GM18498 (cell line): ENCODE measurements around the gene FOXL3.
"Not testable (repeated sequence)": the region's sequence is repeated elsewhere in the genome, so short reads cannot be mapped to it uniquely, and the experiment has no call there.

Source experiments
- ATAC-seq: cut with Tn5 transposase; IDR thresholded peaks from one replicate; pipeline ENCODE4 v1.9.1; 2021; ENCODE audit warnings: mild to moderate bottlenecking, moderate library complexity; ENCODE audit not compliant: unreplicated experiment

FOXL3 gene

DNA sequence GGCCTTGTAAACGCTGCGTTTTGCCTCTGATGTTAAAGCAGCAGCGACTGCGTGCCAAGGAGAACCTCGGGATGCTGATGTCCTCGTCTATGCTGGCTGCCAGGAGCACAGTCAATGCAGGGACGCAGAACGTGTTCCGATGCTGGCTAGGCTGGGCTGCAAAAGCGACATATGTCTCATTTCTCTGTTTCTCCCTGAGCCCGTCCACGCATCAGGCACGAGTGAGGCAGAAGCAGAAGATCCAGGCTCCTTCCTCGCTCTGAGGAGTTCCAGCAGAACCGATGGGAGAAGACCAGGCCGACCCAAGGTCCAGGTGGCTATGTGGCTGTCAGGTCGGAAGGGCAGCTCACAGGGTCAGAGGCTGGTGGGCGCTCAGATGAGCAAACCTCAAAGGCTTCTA lies 3.7 kb upstream of the FOXL3 start:
- ATAC-seq = no peak

DNA sequence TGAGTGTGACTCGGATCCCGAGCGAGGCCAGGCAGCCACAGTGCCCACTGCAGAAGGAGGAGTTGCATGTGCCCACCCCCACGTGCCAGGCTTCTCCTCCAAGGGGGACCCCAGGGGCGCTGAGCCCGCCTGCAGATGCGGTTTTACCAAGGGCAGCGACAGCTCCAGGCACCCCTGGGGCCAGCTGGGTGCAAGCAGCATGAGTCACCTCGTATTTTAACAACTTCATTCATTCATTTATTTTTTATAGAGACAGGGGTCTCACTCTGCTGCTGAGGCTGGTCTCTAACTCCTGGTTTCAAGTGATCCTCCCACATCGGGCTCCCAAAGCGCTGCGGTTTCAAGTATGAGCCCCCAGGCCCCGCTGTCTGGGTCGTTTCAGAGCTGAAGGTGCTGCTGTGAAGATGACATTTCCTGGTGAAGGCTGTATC lies 1.3 kb upstream of the FOXL3 start:
- ATAC-seq = no peak

DNA sequence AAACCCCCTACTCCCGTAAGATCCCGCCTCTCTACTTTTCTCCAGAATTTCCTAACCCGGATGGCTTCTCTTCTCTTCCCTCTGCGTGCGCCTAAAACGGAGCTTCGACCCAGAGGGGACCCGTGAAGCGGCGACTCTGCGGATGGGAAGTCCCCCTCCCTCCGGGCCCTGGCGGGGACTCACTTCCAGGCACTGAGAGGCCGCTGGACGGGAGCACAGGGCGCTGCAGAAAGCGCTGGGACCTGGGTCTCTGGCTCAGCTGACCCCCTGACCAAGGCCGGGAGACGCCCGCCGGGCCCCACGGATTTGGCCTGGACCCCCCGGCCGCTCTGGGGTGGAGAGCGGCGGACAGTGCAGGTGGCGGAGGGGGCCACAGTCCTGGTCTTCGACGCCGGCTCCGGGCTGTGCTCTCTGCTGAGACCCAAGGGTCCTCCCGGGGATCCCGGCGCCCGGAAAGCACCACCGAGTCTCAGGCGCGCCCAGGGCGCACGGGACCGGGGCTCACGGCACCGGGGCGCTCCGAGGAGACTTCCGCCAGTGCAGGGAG lies 688 bp upstream of the FOXL3 start:
- ATAC-seq = no peak

DNA sequence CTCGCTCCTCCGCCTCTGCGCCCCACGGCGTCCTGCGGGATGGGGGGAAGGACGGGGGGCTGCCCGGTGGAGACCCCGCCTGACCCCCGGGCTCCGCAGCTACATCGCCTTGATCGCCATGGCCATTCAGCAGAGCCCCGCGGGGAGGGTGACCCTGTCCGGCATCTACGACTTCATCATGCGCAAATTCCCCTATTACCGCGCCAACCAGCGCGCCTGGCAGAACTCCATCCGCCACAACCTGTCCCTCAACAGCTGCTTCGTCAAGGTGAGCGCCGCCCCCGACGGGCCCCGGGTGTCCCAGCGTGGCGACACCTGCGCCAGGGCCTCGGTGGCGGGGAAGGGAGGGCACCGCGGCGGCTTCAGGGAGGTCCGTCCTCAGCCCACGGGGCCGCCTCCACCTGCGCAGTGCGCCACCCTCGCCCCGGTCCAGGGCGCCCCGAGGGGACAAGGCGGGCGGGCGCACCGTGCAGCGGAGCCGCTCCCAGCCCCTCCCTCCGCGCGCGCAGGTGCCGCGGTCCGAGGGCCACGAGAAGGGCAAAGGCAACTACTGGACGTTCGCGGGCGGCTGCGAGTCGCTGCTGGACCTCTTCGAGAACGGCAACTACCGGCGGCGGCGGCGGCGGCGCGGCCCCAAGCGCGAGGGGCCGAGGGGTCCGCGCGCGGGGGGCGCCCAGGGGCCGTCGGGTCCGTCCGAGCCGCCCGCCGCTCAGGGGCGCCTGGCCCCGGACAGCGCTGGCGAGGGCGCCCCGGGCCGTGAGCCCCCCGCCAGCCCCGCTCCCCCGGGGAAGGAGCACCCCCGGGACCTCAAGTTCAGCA lies 793 bp downstream of the FOXL3 start:
- ATAC-seq = no peak

DNA sequence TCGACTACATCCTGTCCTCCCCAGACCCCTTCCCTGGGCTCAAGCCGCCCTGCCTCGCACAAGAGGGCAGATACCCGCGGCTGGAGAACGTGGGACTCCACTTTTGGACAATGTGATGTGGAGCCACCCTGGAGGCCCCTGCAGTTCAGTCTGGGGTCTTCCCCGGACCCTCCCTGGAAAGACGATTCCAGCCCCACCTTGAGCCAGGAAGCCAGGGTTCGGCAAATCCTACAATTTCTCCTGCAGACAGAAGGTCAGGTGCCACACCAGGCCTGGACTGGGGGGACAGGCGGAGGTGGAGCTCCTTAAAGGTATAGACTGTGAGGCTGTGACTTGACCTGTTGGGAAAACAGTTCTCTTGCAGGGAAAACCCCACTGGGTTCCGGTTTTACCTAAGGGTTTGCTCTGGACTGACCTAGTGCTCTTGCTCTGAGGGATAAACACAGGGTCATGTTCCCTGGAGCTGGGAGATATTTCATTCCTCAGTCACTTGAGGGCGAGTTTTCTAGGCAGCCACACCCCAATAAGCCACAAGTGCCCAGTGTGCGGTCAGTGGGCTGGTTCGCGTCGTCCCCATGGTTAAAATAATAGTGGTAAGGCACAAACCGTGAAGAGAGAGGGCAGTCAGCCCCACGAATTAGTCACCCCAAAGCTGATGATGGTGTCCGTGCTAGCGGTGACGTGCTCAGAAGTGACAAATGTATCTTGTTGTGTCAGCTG lies 1.6 kb downstream of the FOXL3 start:
- no peak for ATAC-seq

DNA sequence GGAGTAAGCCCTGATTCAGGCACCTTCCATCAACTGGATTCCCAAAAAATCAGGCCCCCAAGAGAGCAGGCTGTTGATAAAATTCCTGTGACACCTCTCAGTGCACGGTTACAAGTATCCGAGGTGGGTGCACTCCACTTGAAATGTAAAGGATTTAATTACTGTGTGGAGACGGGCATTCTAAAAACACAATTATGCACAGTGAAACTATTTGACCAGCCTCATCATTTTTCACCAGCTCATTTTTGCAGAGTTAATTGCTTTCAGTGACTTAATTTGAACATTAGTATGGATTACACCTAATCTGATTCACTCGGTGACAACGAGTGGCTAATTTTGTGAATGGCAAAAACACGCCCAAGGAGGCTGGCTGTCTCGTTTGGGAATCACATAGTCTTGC lies 2.3 kb downstream of the FOXL3 start:
- ATAC-seq = no peak

DNA sequence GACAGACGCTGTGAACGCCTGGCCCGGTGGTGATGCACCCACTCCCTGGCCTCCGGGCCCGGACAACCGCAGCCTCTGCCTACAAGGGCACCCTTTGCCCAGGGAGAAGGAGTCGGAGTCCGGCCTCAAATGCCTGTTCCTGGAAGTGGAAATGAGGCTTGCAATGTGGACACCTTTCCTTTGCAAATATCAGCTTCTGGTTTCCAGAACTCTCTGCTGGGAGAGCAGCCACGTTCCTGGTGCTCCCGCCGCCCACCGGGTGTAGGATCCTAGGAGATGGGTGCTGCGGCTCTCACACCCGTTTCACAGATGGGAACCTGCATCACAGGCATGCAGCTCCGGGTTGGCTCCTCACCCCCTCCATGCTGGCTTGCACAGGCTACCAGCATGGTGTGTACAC lies 2.9 kb downstream of the FOXL3 start:
- no peak for ATAC-seq

DNA sequence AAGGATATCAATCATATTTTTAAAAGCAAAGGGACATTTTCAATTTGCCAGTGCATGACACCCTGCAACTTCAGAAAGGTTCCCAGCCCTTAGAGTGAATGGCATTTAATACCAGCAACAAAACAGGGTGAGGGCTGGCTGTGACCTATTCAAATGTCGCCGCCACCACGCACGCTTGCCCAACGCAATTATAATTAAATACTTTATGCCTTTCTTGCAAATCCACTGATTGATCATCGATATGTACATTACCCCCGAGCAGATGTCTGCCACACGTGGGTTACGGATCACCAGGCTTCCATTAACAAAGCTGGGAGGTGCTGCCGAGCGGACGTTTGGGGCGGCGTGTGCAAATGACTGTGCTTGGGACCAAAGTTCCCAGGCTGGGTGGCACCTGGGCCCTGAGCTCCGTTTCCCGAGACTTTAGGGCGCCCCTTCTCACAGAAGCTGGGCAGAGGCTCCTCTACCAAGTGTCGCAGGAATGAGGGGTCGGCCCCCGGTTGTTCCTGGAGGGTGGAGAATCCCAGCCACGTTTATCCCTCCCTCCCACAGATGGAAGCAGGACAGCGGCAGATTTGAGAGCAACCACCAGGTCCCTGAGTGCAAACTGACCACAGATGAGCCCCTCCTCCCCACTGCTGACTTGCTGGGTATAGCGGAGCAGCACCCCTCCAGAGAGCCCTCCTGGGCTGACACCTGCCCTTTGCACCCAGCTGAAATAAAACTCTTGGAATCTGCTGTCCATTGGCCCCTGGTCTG lies 3.9 kb downstream of the FOXL3 start:
- ATAC-seq = no peak

DNA sequence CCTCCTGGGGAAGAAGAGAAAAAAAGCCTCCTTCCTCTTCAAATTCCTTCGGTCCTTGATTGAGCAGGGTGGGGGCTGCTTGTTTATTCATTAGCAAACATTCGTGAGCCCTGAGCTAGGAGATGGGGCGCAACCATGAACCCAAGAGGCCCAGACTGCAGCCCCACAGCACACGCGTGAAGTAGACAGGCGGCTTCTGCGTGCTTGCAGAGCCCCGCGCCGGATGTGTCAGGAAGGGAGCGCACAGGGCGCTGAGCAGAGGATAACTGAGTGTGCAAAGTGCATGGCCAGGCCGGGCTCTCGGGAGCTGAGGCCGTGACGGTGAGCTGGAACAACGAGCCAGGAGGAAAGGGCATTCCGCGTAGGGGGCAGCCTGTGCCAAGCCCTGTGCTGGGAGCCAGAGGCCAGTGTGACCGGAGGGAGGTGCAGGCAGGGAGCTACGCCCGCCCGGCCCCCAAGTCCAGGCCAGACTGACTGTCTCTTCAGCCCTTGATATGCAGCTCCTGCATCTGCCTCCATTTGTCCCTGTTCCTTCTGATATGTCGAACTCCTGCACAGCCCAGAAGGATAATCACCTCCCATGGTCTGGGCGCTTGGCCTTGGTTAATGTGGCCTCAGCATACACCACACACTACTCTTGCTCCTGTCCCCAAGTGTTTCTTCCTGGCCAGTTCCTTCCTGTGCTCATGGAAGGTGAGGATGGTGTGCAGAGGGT lies 4.6 kb downstream of the FOXL3 start:
- no peak for ATAC-seq

DNA sequence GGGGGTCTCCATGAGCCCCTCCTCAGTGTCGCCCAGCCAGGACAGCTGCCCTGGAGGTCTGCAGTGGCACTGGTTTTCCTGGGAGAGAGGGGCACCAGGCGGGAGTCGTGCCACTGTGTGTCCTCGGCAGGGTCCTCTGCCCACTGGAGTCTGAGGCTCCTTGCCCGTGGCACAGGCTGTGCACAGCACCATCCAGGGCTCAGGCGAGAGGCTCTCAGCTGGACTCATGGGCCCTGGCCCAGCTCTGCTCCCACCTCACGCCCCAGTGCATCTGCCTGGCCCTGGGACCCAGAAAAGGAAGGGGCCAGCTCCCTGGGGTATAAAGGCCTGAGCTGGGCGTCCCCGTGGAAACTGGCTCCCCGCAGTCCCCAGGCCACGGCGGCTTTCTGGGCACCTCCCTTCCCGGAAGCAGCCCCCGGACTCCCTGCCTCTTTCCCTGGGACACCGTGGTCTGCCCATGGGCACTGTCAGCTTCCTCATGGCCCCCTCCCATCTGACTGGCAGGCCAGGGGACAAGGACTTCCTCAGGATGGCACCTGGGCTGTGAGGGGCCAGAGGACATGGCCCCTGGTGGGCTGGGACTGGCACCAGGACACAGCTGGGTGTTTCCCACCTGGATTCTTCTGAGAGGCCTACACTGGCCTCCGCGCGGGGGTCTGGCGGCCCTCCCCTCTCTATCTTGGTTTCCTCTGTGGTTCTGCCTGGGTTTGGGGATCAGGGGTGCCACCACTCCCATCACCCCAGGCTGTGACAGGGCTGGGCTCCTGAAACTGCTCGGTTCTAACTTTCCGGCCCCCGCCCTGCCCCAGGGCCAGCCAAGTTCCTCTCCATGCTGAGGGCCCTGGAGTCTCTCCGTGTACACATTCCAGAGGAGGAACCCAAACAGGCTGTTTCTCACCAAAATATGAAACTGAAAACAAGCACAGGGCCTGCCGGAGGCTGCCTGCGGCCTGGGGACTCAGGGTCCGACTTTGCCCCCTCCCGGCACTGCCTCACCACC lies 5.5 kb downstream of the FOXL3 start:
- ATAC-seq = no peak

DNA sequence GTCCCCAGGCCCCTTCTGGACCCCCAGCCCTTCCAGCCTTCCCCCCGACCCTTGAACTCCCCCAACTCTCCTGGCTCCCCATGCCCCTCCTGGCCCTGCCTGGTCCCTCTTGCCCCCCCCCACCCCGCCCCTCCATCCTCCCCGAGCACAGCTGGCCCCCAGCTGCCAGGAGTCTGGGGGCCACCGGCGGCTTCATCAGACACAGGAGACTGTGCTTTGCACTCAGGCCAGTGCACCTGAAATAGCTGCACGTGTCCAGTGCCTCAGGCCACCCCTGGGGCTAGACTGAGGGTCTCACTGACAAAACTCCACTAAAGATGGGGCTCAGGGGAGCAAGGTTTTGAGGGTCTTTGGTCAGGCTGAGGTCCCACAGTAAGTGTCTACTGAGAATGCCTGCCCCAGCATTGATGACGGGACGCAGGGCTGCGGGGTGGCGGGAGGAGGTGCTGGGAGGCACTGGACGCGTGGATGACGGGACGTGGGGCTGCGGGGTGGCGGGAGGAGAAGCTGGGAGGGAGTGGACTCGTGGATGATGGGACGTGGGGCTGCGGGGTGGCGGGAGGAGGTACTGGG lies 6.5 kb downstream of the FOXL3 start:
- ATAC-seq = no peak

DNA sequence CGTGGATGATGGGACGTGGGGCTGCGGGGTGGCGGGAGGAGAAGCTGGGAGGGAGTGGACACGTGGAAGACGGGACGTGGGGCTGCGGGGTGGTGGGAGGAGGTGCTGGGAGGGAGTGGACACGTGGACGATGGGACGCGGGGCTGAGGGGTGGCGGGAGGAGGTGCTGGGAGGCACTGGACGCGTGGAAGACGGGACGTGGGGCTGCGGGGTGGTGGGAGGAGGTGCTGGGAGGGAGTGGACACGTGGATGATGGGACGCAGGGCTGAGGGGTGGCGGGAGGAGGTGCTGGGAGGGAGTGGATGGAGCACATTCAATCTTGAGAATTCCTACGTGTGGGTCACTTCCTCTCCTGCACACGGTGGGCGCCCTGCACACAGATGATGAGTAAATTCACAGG lies 7.2 kb downstream of the FOXL3 start:
- not testable (repeated sequence) for ATAC-seq

DNA sequence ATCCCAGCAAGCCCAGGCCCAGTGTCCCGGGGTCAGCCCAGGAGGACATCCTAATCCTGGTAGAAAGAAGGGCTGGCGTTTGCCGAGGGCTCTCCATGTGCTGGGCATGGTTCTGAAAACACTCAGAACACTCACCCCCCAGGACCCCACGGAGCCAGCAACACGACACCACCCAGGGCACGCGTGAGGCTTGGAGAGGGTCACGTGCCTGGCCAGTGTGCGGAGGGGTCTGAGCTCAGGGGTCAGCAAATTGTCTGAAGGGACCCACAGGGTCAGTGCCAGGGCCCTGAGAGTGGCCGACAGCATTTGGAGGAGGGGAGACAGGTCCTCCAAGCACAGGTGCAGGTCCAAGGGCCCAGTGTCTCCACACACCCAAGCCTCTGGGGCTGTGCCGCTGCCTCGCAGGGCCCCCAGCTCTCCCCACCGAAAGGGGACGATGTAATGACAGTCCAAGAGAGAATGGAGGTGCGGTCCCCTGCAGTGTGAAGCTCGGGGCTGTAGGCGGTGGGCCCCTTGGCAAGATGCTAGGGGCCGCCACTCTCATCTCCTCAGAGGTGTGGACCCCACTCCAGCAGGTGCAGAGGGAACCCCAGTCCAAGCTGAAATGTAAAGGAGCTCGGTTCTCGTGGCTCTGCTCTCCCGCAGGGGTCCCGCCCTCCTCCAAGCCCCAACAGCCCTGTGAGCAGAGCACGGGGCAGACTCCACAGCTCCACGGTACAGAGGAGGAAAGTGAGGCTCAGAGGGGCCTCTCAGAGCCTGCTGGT lies 7.8 kb downstream of the FOXL3 start:
- no peak for ATAC-seq

DNA sequence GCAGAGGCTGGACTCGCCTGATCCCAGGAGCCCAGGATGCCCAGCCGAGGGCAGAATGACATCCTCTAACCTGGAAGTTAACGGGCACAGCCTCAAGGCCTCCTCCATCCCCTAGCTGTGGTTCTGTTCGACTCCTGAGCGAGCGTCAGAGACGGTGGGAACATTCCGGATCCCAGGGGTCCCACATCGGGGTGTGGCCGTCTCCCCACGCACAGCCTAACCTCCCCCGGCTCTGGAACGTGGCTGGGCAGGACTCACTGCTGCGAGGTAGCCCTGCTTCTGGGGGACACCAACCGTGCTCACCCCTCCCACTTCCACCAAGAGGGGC lies 8.4 kb downstream of the FOXL3 start:
- ATAC-seq = no peak

DNA sequence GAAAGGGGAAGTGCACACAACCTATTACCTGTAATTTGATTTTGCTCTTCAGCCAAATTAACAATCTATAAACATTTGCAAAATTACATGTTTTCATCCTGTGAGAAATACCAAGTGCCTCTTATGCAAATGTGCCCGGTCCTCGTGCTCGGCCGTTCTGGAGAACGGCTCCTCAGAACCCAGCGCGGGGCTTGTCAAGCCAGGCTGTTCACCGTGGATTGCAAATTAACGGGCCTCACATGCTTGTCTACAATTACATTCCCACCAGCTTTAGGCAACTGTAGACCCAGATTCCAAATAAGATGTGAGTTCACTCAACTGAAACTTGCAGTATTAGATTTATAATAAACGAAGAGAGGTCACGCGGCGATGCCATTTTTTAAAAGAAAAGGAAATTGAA lies 8.8 kb downstream of the FOXL3 start:
- ATAC-seq = no peak

DNA sequence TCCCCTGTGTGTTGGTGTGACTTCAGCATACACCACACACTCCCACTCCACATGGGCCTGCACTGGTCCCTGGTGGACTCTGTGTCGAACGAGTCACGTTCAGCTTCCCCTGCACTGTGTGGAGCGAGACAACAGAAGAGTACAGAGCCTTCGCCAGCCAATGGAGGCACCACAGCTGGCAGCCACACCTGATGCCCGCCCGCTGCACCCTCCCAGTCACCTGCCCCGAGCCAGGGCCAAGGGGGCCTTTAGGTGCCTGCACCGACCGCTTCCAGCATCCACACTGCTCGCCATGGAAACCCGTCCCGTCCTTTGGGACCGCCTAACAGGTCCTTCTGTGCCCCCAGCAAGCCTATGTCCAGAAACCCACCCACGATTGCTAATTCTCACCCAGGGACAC lies 9.2 kb downstream of the FOXL3 start:
- ATAC-seq = no peak

DNA sequence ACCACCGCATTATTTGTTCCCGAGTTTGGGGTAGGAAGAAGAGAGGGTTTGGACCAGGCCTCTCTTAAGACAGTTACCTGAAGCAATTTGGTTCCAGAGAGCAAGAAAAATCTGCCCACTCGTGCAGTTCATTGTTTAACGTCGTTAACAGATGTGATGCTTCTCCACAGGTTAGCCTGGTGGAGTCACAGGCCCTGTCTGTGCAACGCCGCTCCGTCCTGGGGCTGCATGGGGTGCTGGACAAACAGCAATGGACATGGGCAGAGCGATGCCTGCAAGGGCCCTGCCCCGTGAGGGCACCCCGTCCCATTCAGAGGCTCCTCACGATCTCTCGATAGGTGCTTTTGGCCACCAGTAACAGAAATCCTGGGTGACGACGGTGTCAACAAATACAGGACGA lies 9.7 kb downstream of the FOXL3 start:
- ATAC-seq = no peak

DNA sequence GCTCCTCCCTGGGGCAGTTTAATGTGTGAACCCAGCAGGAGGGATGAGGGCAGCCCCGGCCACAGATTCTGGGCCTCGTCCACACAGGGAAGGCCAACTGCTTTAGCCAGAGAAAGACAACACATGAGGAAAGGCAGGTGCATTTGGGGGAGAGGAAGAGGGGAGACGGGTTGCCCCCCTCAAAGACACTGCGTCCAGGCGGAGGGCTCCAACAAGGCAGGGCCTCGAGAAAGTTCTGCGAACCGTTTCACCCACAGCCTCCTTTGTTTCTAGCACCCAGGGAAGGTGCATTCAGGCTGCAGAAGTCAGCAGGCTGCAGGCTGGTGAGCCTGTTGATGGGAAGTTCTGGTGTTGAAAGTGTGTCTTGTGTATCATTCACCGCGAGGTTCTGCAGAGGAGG lies 10.1 kb downstream of the FOXL3 start:
- ATAC-seq = no peak
